Activated CD8-positive, alpha-beta T cell treated with anti-CD3 and anti-CD28 coated beads, Interleukin-2, amount 10 ng/mL, durations not matched to agents 7 days and 5 days (primary cell): ENCODE results near the gene KLK15. TPM values are rescaled to one million over a fixed set of nuclear protein-coding genes. Genes with fewer than 3 reads are reported as not detected.

ENCODE experiments used
- ATAC-seq: fragments of 150-1000 bp; cut with Tn5 transposase; one replicate; pipeline ENCODE4 v1.10.0; 2021; ENCODE audit warnings: moderate library complexity
- CTCF ChIA-PET: fragments of 350-600 bp; sonication (Branson Sonifier 250); formaldehyde crosslinking; loops from one replicate; lab custom pipeline; 2021; ENCODE audit warnings: antibody characterized with exemption; lab: Charles Lee
- POLR2A ChIA-PET: fragments of 350-600 bp; sonication (Branson Sonifier 250); formaldehyde crosslinking; loops from one replicate; lab custom pipeline; 2021; ENCODE audit warnings: antibody characterized with exemption; lab: Charles Lee
- DNase-seq: peaks from one replicate; pipeline ENCODE4 v3.0.0-alpha.2; 2020
- H3K27ac Mint-ChIP-seq: one replicate; pipeline ENCODE4 v1.8.0; 2021; ENCODE audit warnings: mild to moderate bottlenecking, mixed read lengths
- H3K27me3 Mint-ChIP-seq: one replicate; pipeline ENCODE4 v1.8.0; 2021; ENCODE audit warnings: low read depth, mixed read lengths
- H3K36me3 Mint-ChIP-seq: one replicate; pipeline ENCODE4 v1.8.0; 2021; ENCODE audit warnings: low read depth, mixed read lengths
- H3K4me1 Mint-ChIP-seq: one replicate; pipeline ENCODE4 v1.8.0; 2021; ENCODE audit warnings: low read depth, mixed read lengths
- H3K4me3 Mint-ChIP-seq: one replicate; pipeline ENCODE4 v1.8.0; 2021; ENCODE audit warnings: mild to moderate bottlenecking, mixed read lengths
- H3K9me3 Mint-ChIP-seq: one replicate; pipeline ENCODE4 v1.8.0; 2022; ENCODE audit warnings: mixed read lengths; ENCODE audit not compliant: insufficient read depth
- total RNA-seq, 2 experiments: library from RNA; stranded (reverse); gene quantifications; one replicate each; pipeline ENCODE4 v1.2.3, GENCODE V29; 2021

Gene KLK15
- total RNA-seq, 2 experiments from 2014 or later = not detected

DNA sequence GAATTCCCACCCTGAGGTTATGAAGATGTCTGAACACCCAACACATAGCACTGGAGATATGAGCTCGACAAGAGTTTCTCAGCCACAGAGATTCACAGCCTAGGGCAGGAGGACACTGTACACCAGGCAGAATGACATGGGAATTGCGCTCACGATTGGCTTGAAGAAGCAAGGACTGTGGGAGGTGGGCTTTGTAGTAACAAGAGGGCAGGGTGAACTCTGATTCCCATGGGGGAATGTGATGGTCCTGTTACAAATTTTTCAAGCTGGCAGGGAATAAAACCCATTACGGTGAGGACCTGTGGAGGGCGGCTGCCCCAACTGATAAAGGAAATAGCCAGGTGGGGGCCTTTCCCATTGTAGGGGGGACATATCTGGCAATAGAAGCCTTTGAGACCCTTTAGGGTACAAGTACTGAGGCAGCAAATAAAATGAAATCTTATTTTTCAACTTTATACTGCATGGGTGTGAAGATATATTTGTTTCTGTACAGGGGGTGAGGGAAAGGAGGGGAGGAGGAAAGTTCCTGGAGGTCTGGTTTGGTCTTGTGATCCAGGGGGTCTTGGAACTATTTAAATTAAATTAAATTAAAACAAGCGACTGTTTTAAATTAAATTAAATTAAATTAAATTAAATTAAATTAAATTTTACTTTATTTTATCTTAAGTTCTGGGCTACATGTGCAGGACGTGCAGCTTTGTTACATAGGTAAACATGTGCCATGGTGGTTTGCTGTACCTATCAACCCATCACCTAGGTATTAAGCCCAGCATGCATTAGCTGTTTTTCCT lies 28.3 kb upstream of the KLK15 start:
- CTCF ChIA-PET = no interaction called here
- H3K27me3 Mint-ChIP-seq = peaks cover 24% of the 10 kb centered on the region
- no peak for DNase-seq
- H3K36me3 Mint-ChIP-seq = no peaks in the 10 kb centered on the region
- no peak for ATAC-seq
- H3K4me1 Mint-ChIP-seq = no peaks in the 10 kb centered on the region
- no peak overlapping the region for H3K4me3 Mint-ChIP-seq
- POLR2A ChIA-PET = no interaction called here
- H3K27ac Mint-ChIP-seq = no peak overlapping the region
- no peaks in the 10 kb centered on the region for H3K9me3 Mint-ChIP-seq

DNA sequence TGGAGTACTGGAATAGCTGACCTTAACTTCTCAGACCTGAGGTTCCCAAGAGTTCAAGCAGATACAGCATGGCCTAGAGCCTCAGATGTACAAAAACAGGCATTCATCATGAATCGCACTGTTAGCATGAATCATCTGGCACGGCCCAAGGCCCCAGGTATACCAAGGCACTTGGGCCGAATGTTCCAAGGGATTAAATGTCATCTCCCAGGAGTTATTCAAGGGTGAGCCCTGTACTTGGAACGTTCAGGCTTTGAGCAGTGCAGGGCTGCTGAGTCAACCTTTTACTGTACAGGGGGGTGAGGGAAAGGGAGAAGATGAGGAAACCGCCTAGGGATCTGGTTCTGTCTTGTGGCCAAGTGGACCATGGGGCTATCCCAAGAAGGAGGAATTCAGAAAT lies 27.6 kb upstream of the KLK15 start:
- Mint-ChIP-seq H3K9me3 (no peaks in the 10 kb centered on the region), H3K27me3 (peaks cover 20% of the 10 kb centered on the region), H3K36me3 (no peaks in the 10 kb centered on the region), H3K4me3 (no peak overlapping the region), H3K4me1 (no peaks in the 10 kb centered on the region), H3K27ac (no peak overlapping the region)
- CTCF ChIA-PET = no interaction called here
- ATAC-seq (no peak), DNase-seq (no peak)
- POLR2A ChIA-PET = no interaction called here

- ChIA-PET CTCF (no interaction called here), POLR2A (no interaction called here)
- H3K27ac Mint-ChIP-seq = no peak overlapping the region
- no peaks in the 10 kb centered on the region for H3K36me3 Mint-ChIP-seq
- no peak for DNase-seq
- H3K4me1 Mint-ChIP-seq = no peaks in the 10 kb centered on the region
- no peak overlapping the region for H3K4me3 Mint-ChIP-seq
- ATAC-seq = no peak
- no peaks in the 10 kb centered on the region for H3K9me3 Mint-ChIP-seq
- H3K27me3 Mint-ChIP-seq = peaks cover 25% of the 10 kb centered on the region
Observed at GRCh38 chr19:50859849-50860248, 26.5 kb upstream of the KLK15 start.

- Mint-ChIP-seq H3K27me3 (peaks cover 30% of the 10 kb centered on the region), H3K4me3 (no peak overlapping the region), H3K36me3 (no peaks in the 10 kb centered on the region), H3K27ac (no peak overlapping the region), H3K4me1 (no peaks in the 10 kb centered on the region), H3K9me3 (no peaks in the 10 kb centered on the region)
- ChIA-PET POLR2A (no interaction called here), CTCF (no interaction called here)
- no peak for DNase-seq
- ATAC-seq = peak; percentile 15
Observed at GRCh38 chr19:50858886-50859285, 25.5 kb upstream of the KLK15 start.

- Mint-ChIP-seq H3K27me3 (peaks cover 34% of the 10 kb centered on the region), H3K36me3 (no peaks in the 10 kb centered on the region), H3K4me3 (no peak overlapping the region), H3K9me3 (no peaks in the 10 kb centered on the region), H3K27ac (no peak overlapping the region), H3K4me1 (no peaks in the 10 kb centered on the region)
- POLR2A ChIA-PET = no interaction called here
- ATAC-seq = no peak
- CTCF ChIA-PET = no interaction called here
- no peak for DNase-seq
Observed at GRCh38 chr19:50857366-50857765, 24.0 kb upstream of the KLK15 start.

DNA sequence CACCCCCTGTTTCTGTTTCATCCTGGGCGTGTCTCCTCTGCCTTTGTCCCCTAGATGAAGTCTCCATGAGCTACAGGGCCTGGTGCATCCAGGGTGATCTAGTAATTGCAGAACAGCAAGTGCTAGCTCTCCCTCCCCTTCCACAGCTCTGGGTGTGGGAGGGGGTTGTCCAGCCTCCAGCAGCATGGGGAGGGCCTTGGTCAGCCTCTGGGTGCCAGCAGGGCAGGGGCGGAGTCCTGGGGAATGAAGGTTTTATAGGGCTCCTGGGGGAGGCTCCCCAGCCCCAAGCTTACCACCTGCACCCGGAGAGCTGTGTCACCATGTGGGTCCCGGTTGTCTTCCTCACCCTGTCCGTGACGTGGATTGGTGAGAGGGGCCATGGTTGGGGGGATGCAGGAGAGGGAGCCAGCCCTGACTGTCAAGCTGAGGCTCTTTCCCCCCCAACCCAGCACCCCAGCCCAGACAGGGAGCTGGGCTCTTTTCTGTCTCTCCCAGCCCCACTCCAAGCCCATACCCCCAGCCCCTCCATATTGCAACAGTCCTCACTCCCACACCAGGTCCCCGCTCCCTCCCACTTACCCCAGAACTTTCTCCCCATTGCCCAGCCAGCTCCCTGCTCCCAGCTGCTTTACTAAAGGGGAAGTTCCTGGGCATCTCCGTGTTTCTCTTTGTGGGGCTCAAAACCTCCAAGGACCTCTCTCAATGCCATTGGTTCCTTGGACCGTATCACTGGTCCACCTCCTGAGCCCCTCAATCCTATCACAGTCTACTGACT lies 21.4 kb upstream of the KLK15 start, which contains the start of gene KLK3:
Gene KLK3, plus strand, starts transcription at position 280 of the 775 bp plus-strand sequence. Its CDS starts 41 bp downstream, at position 321.
- H3K36me3 Mint-ChIP-seq = no peaks in the 10 kb centered on the region
- POLR2A ChIA-PET = no interaction called here
- CTCF ChIA-PET = no interaction called here
- H3K4me1 Mint-ChIP-seq = no peaks in the 10 kb centered on the region
- no peak within 1 kb of the TSS for H3K27ac Mint-ChIP-seq
- no peaks in the 10 kb centered on the region for H3K9me3 Mint-ChIP-seq
- peaks cover 29% of the 10 kb centered on the region for H3K27me3 Mint-ChIP-seq
- ATAC-seq (no peak), DNase-seq (no peak)
- H3K4me3 Mint-ChIP-seq = no peak within 1 kb of the TSS

- no peaks in the 10 kb centered on the region for H3K4me1 Mint-ChIP-seq
- ChIA-PET POLR2A (no interaction called here), CTCF (no interaction called here)
- H3K27ac Mint-ChIP-seq = no peak overlapping the region
- ATAC-seq = no peak
- peaks cover 18% of the 10 kb centered on the region for H3K27me3 Mint-ChIP-seq
- H3K4me3 Mint-ChIP-seq = no peak overlapping the region
- H3K9me3 Mint-ChIP-seq = no peaks in the 10 kb centered on the region
- no peak for DNase-seq
- H3K36me3 Mint-ChIP-seq = no peaks in the 10 kb centered on the region
Observed at GRCh38 chr19:50851620-50852019, 18.2 kb upstream of the KLK15 start.

DNA sequence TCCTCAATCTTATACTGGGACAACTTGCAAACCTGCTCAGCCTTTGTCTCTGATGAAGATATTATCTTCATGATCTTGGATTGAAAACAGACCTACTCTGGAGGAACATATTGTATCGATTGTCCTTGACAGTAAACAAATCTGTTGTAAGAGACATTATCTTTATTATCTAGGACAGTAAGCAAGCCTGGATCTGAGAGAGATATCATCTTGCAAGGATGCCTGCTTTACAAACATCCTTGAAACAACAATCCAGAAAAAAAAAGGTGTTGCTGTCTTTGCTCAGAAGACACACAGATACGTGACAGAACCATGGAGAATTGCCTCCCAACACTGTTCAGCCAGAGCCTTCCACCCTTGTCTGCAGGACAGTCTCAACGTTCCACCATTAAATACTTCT lies 17.4 kb upstream of the KLK15 start:
- H3K4me1 Mint-ChIP-seq = no peaks in the 10 kb centered on the region
- no peak for DNase-seq
- no peaks in the 10 kb centered on the region for H3K9me3 Mint-ChIP-seq
- peaks cover 18% of the 10 kb centered on the region for H3K27me3 Mint-ChIP-seq
- no peak overlapping the region for H3K4me3 Mint-ChIP-seq
- ATAC-seq = no peak
- H3K36me3 Mint-ChIP-seq = no peaks in the 10 kb centered on the region
- ChIA-PET CTCF (no interaction called here), POLR2A (no interaction called here)
- H3K27ac Mint-ChIP-seq = no peak overlapping the region

DNA sequence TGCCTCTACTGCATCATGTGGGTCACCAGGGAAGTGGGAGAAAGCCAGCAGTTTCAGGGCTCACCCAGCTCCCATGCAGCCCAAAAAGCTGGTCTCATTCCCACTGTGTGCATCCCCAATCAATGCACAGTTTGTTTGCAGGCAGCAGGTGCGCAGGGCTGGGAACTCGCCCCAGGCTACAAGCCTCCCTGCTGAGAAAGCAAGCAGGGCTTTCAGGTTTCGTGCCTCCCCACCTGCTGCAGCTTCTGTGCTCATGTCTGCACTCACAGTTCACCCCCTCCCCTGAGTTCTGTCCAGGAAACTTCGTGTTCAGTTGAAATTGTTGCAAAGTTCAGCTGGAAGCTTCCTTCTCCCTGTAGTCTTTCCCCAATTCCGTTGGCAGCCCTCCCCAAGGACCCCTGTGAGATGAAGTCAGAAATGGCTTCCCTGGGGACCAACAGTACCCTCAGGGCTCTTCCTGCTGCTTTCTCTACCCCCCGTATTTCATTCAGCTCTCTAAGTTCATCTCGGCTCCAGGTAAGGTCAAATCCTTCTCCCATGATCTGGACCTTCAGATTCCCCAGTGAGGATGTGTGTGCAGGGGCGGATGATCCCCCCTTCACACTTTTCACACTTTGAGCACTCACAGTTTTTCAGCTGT lies 11.0 kb upstream of the KLK15 start:
- H3K27me3 Mint-ChIP-seq = peaks cover 3% of the 10 kb centered on the region
- no peak for DNase-seq
- no peak overlapping the region for H3K27ac Mint-ChIP-seq
- no peak for ATAC-seq
- no peak overlapping the region for H3K4me3 Mint-ChIP-seq
- no peaks in the 10 kb centered on the region for H3K36me3 Mint-ChIP-seq
- ChIA-PET POLR2A (no interaction called here), CTCF (no interaction called here)
- no peaks in the 10 kb centered on the region for H3K4me1 Mint-ChIP-seq
- H3K9me3 Mint-ChIP-seq = peaks cover 7% of the 10 kb centered on the region

- peaks cover 3% of the 10 kb centered on the region for H3K27me3 Mint-ChIP-seq
- no peak for ATAC-seq
- no peak for DNase-seq
- no peak overlapping the region for H3K4me3 Mint-ChIP-seq
- CTCF ChIA-PET = no interaction called here
- no peaks in the 10 kb centered on the region for H3K4me1 Mint-ChIP-seq
- no peak overlapping the region for H3K27ac Mint-ChIP-seq
- no peaks in the 10 kb centered on the region for H3K36me3 Mint-ChIP-seq
- POLR2A ChIA-PET = no interaction called here
- H3K9me3 Mint-ChIP-seq = peaks cover 7% of the 10 kb centered on the region
Observed at GRCh38 chr19:50843701-50844221, 10.4 kb upstream of the KLK15 start.

- no peak for ATAC-seq
- POLR2A ChIA-PET = no interaction called here
- CTCF ChIA-PET = no interaction called here
- peaks cover 3% of the 10 kb centered on the region for H3K27me3 Mint-ChIP-seq
- no peak overlapping the region for H3K4me3 Mint-ChIP-seq
- H3K4me1 Mint-ChIP-seq = peaks cover 2% of the 10 kb centered on the region
- no peak for DNase-seq
- H3K9me3 Mint-ChIP-seq = peaks cover 7% of the 10 kb centered on the region
- H3K27ac Mint-ChIP-seq = no peak overlapping the region
- H3K36me3 Mint-ChIP-seq = no peaks in the 10 kb centered on the region
Observed at GRCh38 chr19:50843205-50843604, 9.8 kb upstream of the KLK15 start.

DNA sequence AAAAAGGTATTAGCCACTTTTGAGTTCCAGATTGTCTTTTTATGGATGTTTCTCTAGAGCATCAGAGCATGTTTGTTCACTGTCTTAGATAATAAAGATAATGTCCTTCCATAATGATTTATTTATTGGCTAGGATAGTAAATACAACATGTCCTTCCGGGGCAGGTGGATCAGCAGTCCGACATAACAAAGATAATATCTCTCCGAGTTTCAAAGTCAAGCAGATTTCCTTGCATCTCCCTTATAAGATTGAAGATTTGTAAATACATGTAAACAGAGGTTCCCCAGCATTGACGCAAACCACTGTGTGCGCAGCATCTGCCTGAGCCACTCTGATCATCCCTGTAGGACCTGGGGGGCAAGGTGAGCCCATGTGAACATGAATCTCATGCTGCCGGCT lies 8.8 kb upstream of the KLK15 start:
- peaks cover 4% of the 10 kb centered on the region for H3K4me1 Mint-ChIP-seq

More for the DNA sequence above, 8.8 kb upstream of the KLK15 start:
- Mint-ChIP-seq H3K27ac (no peak overlapping the region), H3K4me3 (no peak overlapping the region), H3K36me3 (no peaks in the 10 kb centered on the region), H3K27me3 (peaks cover 5% of the 10 kb centered on the region), H3K9me3 (peaks cover 7% of the 10 kb centered on the region)
- POLR2A ChIA-PET = no interaction called here
- DNase-seq (no peak), ATAC-seq (no peak)
- CTCF ChIA-PET = no interaction called here
